NCI-H2107 treated with DMSO at 0.1 percent for 48 hours (cell line): Measurements from ENCODE around the gene PGGHG.

Source experiments
- DNase-seq: peaks from one replicate; lab custom pipeline; 2025; ENCODE audit not compliant: unreplicated experiment; lab: John Stamatoyannopoulos, UW

PGGHG gene

GRCh38 chr11:269146-269890 lies 19.6 kb upstream of the PGGHG start:
- no peak for DNase-seq

DNA sequence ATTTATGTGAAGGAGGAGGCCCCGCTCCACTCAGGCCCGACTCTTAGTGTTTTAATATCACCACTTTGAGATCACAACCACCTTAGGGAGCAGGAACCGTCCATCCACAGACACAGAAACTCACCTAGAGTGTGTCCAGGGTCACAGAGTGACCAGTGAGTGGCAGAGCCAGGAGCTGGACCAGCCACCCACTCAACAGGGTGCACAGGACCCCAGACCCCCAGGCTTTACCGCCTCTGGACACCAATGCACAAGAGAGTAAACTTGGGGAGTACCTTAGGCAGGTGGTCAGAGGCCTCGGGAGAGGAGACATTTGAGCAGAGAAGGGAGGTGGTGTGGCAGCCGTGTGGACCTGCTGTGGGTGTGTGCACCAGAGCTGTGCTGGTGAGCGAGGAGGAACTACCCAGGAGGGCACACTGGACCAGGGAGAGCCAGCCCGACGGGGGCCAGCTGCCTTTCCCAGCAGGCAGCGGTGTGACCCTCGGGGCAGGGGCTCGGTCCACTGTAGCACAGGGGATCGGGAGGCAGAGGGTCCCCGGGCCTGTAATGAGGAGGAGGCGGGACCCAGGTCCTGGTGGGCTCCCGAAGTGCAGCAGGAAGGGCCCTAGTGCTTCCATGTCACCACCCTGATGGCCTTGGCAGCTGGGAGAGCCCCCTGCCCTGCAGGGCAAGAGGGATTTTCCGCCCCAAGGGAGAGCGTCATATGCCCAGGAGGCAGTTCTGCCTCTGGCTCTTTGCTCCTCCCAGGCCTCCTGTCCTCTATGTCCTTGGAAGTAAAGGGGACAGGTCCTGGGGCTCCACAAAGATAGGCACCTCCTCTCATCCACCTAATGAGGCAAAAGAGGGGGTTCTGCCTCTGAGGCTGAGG lies 18.2 kb upstream of the PGGHG start:
- no peak for DNase-seq

DNA sequence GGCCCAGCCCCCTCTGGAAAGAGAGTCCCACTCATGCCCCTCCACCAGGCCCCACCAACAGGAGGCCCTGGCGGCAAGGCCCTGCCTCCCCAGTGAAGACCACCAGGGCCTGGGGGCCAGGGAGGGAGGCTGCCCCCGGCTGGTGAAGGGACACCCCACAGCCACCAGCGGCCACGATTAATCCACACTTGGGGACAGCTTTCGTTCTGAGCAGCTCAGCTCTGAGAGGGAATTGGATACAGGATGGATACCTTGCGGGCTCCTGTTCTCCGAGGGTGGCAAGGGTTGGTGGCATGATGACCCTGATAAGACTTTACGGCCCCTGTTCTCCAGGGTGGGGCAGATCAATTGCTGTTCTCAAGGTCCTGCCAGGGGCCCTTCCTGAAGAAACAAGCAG lies 17.6 kb upstream of the PGGHG start:
- DNase-seq = no peak

DNA sequence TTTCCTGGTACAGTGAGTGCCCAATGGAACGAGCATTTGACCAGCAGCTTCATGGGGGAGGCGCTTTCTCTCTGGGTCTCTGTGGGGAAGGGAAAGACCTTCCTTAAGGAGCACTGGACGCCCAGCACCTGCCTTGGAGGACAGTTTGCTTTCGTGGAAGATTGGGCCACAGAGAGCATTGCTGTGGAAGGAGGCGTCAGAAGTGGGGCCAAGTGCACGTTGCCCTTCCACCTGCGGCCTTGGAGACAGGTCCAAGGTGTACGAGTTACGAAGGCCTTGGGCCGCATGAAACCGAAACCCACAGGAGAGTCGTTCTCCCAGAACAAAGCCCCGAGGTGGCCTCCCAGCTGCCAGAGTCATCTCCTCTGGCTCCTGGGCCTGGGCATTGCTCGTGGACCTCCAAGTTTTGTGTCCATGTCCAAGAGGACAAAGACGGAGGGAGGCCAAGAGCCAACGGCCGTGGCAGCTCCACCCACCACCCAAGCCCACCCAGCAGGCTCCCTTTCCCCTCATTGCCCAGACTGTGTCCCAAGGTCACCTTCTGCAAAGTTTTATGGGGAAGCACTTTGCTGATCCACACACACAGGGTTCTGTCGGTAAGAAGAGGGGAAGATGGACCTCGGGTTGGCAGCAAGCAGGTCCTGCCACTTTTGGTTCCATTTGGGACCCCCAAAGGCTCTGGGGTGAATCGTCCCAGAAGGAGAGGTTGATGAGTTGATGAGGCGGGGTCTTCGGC lies 16.6 kb upstream of the PGGHG start:
- no peak for DNase-seq

GRCh38 chr11:272931-273198 lies 16.1 kb upstream of the PGGHG start:
- no peak for DNase-seq

- no peak for DNase-seq
These were observed 12.7 kb upstream of the PGGHG start for GRCh38 chr11:276219-276618.

- no peak for DNase-seq
These were observed 10.7 kb upstream of the PGGHG start, which contains the start of gene NLRP6 for GRCh38 chr11:278001-278951. Gene NLRP6, plus strand, starts transcription at chr11:278407. Its CDS starts 163 bp downstream, at chr11:278570.

- no peak for DNase-seq
These were observed 9.6 kb upstream of the PGGHG start for GRCh38 chr11:279040-279965.

DNA sequence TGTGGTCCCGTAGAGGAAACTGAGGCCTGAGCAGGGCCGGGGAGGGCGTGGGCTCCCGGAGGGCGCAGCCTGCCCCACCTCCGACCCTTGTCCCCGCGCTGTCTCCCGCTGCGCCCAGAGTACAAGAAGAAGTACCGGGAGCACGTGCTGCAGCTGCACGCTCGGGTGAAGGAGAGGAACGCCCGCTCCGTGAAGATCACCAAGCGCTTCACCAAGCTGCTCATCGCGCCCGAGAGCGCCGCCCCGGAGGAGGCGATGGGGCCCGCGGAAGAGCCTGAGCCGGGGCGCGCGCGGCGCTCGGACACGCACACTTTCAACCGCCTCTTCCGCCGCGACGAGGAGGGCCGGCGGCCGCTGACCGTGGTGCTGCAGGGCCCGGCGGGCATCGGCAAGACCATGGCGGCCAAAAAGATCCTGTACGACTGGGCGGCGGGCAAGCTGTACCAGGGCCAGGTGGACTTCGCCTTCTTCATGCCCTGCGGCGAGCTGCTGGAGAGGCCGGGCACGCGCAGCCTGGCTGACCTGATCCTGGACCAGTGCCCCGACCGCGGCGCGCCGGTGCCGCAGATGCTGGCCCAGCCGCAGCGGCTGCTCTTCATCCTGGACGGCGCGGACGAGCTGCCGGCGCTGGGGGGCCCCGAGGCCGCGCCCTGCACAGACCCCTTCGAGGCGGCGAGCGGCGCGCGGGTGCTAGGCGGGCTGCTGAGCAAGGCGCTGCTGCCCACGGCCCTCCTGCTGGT lies 8.8 kb upstream of the PGGHG start:
- no peak for DNase-seq

GRCh38 chr11:280706-281485 lies 8.0 kb upstream of the PGGHG start:
- no peak for DNase-seq

DNA sequence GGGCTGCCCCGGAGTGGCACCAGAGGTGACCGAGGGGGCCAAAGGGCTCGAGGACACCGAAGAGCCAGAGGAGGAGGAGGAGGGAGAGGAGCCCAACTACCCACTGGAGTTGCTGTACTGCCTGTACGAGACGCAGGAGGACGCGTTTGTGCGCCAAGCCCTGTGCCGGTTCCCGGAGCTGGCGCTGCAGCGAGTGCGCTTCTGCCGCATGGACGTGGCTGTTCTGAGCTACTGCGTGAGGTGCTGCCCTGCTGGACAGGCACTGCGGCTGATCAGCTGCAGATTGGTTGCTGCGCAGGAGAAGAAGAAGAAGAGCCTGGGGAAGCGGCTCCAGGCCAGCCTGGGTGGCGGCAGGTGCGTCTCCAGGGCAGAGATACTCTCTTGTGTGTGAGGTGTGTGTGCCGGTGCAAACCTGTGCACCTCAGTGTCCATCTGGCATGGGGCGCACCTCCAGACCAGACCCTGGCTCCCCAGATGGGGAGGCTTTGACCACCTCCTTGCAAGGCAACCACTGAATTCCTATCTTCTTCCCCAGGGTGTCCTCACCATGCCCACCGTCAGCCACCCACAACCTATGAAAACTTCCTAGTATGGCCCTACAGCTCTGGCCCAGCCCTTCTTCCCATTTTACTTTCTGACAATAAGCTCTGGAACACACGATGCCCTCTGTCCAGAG lies 7.3 kb upstream of the PGGHG start:
- DNase-seq = no peak

DNA sequence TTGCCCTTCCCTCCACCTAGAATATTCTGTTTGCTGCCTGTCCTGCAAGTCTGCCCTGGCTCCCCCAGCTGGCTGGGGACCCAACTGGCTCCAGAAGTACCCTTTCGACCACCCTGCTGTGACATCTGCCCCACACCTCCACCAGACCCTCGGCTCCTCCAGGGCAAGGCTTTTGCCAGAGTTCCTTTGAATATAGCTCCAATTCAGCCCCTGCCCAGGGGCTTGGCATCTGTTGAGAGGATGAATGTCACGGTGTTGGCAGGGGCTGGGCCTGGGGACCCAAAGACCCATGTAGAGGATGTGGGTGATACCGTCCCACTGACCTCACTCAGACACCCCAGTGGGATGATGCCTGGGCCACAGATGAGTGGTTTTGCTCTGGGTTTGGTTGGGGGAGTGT lies 6.8 kb upstream of the PGGHG start:
- no peak for DNase-seq

DNA sequence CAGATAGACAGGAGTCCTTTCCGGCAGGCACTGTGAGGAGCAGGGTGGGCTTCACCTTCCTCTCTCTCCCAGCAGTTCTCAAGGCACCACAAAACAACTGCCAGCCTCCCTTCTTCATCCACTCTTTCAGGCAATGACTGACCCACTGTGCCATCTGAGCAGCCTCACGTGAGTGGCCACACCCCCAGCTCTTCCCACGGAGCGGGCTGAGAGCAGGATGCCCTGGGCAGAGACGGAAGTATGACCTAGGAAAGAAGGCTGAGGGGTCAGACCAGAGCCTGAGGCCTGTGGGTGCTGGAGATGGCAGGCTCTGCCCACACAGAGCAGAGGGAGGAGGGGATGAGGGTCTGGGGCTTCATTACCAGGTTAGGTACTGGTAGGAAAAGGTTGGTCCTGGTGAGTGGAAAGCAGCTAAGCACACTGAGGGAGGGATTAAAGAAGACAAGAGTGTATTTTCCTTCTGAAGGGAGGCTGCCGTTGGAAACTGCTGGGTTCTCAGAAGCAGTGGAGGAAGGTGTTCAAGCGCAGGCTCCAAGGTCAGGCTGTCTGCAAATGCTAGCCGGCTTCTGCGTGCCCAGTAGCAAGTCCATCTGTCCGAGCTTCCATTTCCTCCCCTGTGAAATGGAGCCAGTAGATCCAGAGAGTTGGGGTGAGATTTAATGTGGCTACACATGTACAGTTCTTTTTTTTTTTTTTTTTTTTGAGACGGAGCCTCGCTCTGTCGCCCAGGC lies 6.1 kb upstream of the PGGHG start:
- no peak for DNase-seq

- DNase-seq = no peak
These were observed 5.4 kb upstream of the PGGHG start for GRCh38 chr11:283405-284104.

DNA sequence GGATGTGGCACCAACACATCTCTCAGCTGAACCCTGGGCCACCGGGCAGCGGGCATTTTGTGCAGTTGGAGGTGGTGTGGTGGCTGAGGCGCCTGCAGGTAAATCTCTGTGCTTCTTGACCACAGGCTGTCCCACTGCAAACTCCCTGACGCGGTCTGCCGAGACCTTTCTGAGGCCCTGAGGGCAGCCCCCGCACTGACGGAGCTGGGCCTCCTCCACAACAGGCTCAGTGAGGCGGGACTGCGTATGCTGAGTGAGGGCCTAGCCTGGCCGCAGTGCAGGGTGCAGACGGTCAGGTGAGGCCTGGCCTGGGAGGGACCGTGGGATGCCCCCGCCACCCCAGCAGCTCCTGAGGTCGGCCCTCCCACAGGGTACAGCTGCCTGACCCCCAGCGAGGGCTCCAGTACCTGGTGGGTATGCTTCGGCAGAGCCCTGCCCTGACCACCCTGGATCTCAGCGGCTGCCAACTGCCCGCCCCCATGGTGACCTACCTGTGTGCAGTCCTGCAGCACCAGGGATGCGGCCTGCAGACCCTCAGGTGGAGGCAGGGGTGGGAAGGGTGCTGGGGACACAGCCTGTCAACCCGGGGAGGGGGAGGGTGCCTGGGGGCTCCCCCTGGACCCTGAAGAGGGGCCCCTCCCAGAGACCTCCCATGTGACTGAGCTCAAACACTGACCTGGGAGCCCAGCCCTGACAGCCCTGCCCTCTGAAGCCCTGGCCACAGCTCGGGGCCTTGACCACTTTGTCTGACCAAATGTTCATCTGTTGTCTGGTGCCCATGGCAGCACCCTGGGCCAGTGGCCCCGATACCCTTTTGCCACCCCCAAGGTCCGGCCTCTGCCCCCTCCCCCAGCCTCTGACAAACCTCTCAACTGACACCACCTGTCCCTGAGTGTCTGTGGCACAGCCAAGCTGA lies 4.6 kb upstream of the PGGHG start:
- no peak for DNase-seq
